GM19452 (cell line): Measurements from ENCODE around the gene KCNT1.

Experiments
- ATAC-seq: cut with Tn5 transposase; IDR thresholded peaks from one replicate; pipeline ENCODE4 v1.9.1; 2021; ENCODE audit not compliant: unreplicated experiment

The KCNT1 gene

GRCh38 chr9:135762921-135763320, 60.9 kb downstream of the KCNT1 start:
- no peak for ATAC-seq

- ATAC-seq: no peak
Measured at GRCh38 chr9:135763716-135764446, 61.9 kb downstream of the KCNT1 start.

GRCh38 chr9:135764731-135765130, 62.7 kb downstream of the KCNT1 start:
- ATAC-seq: no peak

- no peak for ATAC-seq
Measured at GRCh38 chr9:135765416-135765815, 63.4 kb downstream of the KCNT1 start.

GRCh38 chr9:135766251-135766650, 64.3 kb downstream of the KCNT1 start:
- no peak for ATAC-seq

GRCh38 chr9:135766707-135767106, 64.7 kb downstream of the KCNT1 start:
- no peak for ATAC-seq

GRCh38 chr9:135768516-135769218, 66.7 kb downstream of the KCNT1 start:
- ATAC-seq: no peak

- ATAC-seq: no peak
Measured at GRCh38 chr9:135769489-135770202, 67.7 kb downstream of the KCNT1 start.

GRCh38 chr9:135770203-135770535, 68.2 kb downstream of the KCNT1 start:
- no peak for ATAC-seq

GRCh38 chr9:135770771-135771170, 68.8 kb downstream of the KCNT1 start:
- no peak for ATAC-seq

GRCh38 chr9:135771401-135772051, 69.5 kb downstream of the KCNT1 start:
- no peak for ATAC-seq

GRCh38 chr9:135772056-135772646, 70.2 kb downstream of the KCNT1 start:
- no peak for ATAC-seq

- ATAC-seq: no peak
Measured at GRCh38 chr9:135772702-135773493, 70.9 kb downstream of the KCNT1 start.

GRCh38 chr9:135773530-135774238, 71.7 kb downstream of the KCNT1 start:
- ATAC-seq: no peak

- ATAC-seq: no peak
Measured at GRCh38 chr9:135774239-135774747, 72.3 kb downstream of the KCNT1 start.

GRCh38 chr9:135774794-135775525, 73.0 kb downstream of the KCNT1 start:
- ATAC-seq: no peak

- no peak for ATAC-seq
Measured at GRCh38 chr9:135775911-135776310, 73.9 kb downstream of the KCNT1 start.

GRCh38 chr9:135776893-135777622, 75.1 kb downstream of the KCNT1 start:
- no peak for ATAC-seq
